Measurements from ENCODE around the gene EXOC8. TPM values are rescaled to one million over a fixed set of nuclear protein-coding genes. Genes with fewer than 3 reads are reported as not detected.

Gene EXOC8
- total and polyA plus RNA-seq, 2 experiments from 2014 or later: 2.3 to 14.4 TPM

DNA sequence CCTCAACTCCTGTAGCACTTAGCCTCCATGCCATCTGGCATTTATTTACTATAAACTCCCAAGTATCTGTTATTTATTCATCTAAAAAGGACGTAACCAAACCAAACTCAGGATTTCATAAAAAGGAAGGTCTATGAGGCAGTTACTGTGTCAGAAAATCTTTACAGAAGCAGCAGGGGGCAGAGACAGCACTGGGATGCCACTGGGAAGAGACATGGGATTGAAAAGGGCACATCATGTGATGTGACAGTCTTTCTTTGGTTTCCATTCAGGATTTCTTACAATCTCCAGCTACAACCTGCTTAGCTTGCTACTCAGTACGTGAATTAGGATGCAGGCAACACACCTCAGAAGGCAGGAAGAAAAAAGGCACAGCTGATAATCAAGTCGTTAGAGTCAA is 31.6 kb upstream of the EXOC8 start:
- DNase-seq (ENCODE audit: low spot score) (no peak), ATAC-seq (no peak)
- Histone ChIP-seq H3K36me3 (ENCODE audit: insufficient read depth) (no peaks in the 10 kb centered on the region), H3K4me2 (no peak overlapping the region), H3K9me2 (ENCODE audit: insufficient read depth) (no peaks in the 10 kb centered on the region), H3K4me3 (no peak overlapping the region), H3K27ac (ENCODE audit: low read depth) (no peak overlapping the region), H2AFZ (no peak overlapping the region), H3K4me1 (ENCODE audit: insufficient read depth) (no peaks in the 10 kb centered on the region), H3F3A (replicated peaks; ENCODE audit: low read depth) (no peaks in the 10 kb centered on the region), H3K27me3 (ENCODE audit: insufficient read depth) (no peaks in the 10 kb centered on the region), H4K20me1 (replicated peaks; ENCODE audit: insufficient read depth) (no peaks in the 10 kb centered on the region), H3K79me2 (replicated peaks; ENCODE audit: insufficient read depth) (no peaks in the 10 kb centered on the region)
- no peaks in the 10 kb centered on the region for H3K36me3 Mint-ChIP-seq (ENCODE audit: low read depth)
- no peak overlapping the region for H3K4me3 Mint-ChIP-seq
- no peak for TF ChIP-seq STAT1 (IDR thresholded peaks at IDR 0.05; ENCODE audit: unreplicated experiment)
- TF ChIP-seq, protein P1, sequence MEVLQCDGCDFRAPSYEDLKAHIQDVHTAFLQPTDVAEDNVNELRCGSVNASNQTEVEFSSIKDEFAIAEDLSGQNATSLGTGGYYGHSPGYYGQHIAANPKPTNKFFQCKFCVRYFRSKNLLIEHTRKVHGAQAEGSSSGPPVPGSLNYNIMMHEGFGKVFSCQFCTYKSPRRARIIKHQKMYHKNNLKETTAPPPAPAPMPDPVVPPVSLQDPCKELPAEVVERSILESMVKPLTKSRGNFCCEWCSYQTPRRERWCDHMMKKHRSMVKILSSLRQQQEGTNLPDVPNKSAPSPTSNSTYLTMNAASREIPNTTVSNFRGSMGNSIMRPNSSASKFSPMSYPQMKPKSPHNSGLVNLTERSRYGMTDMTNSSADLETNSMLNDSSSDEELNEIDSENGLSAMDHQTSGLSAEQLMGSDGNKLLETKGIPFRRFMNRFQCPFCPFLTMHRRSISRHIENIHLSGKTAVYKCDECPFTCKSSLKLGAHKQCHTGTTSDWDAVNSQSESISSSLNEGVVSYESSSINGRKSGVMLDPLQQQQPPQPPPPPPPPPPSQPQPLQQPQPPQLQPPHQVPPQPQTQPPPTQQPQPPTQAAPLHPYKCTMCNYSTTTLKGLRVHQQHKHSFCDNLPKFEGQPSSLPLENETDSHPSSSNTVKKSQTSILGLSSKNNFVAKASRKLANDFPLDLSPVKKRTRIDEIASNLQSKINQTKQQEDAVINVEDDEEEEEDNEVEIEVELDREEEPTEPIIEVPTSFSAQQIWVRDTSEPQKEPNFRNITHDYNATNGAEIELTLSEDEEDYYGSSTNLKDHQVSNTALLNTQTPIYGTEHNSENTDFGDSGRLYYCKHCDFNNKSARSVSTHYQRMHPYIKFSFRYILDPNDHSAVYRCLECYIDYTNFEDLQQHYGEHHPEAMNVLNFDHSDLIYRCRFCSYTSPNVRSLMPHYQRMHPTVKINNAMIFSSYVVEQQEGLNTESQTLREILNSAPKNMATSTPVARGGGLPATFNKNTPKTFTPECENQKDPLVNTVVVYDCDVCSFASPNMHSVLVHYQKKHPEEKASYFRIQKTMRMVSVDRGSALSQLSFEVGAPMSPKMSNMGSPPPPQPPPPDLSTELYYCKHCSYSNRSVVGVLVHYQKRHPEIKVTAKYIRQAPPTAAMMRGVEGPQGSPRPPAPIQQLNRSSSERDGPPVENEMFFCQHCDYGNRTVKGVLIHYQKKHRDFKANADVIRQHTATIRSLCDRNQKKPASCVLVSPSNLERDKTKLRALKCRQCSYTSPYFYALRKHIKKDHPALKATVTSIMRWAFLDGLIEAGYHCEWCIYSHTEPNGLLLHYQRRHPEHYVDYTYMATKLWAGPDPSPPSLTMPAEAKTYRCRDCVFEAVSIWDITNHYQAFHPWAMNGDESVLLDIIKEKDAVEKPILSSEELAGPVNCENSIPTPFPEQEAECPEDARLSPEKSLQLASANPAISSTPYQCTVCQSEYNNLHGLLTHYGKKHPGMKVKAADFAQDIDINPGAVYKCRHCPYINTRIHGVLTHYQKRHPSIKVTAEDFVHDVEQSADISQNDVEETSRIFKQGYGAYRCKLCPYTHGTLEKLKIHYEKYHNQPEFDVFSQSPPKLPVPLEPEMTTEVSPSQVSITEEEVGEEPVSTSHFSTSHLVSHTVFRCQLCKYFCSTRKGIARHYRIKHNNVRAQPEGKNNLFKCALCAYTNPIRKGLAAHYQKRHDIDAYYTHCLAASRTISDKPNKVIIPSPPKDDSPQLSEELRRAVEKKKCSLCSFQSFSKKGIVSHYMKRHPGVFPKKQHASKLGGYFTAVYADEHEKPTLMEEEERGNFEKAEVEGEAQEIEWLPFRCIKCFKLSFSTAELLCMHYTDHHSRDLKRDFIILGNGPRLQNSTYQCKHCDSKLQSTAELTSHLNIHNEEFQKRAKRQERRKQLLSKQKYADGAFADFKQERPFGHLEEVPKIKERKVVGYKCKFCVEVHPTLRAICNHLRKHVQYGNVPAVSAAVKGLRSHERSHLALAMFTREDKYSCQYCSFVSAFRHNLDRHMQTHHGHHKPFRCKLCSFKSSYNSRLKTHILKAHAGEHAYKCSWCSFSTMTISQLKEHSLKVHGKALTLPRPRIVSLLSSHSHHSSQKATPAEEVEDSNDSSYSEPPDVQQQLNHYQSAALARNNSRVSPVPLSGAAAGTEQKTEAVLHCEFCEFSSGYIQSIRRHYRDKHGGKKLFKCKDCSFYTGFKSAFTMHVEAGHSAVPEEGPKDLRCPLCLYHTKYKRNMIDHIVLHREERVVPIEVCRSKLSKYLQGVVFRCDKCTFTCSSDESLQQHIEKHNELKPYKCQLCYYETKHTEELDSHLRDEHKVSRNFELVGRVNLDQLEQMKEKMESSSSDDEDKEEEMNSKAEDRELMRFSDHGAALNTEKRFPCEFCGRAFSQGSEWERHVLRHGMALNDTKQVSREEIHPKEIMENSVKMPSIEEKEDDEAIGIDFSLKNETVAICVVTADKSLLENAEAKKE (CRISPR knock-in tag; IDR thresholded peaks at IDR 0.05): no peak
- TF ChIP-seq, protein P2, sequence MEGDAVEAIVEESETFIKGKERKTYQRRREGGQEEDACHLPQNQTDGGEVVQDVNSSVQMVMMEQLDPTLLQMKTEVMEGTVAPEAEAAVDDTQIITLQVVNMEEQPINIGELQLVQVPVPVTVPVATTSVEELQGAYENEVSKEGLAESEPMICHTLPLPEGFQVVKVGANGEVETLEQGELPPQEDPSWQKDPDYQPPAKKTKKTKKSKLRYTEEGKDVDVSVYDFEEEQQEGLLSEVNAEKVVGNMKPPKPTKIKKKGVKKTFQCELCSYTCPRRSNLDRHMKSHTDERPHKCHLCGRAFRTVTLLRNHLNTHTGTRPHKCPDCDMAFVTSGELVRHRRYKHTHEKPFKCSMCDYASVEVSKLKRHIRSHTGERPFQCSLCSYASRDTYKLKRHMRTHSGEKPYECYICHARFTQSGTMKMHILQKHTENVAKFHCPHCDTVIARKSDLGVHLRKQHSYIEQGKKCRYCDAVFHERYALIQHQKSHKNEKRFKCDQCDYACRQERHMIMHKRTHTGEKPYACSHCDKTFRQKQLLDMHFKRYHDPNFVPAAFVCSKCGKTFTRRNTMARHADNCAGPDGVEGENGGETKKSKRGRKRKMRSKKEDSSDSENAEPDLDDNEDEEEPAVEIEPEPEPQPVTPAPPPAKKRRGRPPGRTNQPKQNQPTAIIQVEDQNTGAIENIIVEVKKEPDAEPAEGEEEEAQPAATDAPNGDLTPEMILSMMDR (conservative IDR thresholded peaks at IDR 0.05; ENCODE audit: low read depth in 2 of 2): no peak; a peak in 1 of 4 replicates
- no peak for TF ChIP-seq POLR2AphosphoS5 (IDR thresholded peaks at IDR 0.05; ENCODE audit: low read depth)
- TF ChIP-seq, protein P3, sequence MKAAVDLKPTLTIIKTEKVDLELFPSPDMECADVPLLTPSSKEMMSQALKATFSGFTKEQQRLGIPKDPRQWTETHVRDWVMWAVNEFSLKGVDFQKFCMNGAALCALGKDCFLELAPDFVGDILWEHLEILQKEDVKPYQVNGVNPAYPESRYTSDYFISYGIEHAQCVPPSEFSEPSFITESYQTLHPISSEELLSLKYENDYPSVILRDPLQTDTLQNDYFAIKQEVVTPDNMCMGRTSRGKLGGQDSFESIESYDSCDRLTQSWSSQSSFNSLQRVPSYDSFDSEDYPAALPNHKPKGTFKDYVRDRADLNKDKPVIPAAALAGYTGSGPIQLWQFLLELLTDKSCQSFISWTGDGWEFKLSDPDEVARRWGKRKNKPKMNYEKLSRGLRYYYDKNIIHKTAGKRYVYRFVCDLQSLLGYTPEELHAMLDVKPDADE (IDR thresholded peaks at IDR 0.05): no peak
- TF ChIP-seq ZNF114 (CRISPR knock-in tag; IDR thresholded peaks at IDR 0.05): no peak
- TF ChIP-seq CREB1 (CRISPR knock-in tag; IDR thresholded peaks at IDR 0.05; ENCODE audit: low read depth): no peak
- TF ChIP-seq, protein P4, sequence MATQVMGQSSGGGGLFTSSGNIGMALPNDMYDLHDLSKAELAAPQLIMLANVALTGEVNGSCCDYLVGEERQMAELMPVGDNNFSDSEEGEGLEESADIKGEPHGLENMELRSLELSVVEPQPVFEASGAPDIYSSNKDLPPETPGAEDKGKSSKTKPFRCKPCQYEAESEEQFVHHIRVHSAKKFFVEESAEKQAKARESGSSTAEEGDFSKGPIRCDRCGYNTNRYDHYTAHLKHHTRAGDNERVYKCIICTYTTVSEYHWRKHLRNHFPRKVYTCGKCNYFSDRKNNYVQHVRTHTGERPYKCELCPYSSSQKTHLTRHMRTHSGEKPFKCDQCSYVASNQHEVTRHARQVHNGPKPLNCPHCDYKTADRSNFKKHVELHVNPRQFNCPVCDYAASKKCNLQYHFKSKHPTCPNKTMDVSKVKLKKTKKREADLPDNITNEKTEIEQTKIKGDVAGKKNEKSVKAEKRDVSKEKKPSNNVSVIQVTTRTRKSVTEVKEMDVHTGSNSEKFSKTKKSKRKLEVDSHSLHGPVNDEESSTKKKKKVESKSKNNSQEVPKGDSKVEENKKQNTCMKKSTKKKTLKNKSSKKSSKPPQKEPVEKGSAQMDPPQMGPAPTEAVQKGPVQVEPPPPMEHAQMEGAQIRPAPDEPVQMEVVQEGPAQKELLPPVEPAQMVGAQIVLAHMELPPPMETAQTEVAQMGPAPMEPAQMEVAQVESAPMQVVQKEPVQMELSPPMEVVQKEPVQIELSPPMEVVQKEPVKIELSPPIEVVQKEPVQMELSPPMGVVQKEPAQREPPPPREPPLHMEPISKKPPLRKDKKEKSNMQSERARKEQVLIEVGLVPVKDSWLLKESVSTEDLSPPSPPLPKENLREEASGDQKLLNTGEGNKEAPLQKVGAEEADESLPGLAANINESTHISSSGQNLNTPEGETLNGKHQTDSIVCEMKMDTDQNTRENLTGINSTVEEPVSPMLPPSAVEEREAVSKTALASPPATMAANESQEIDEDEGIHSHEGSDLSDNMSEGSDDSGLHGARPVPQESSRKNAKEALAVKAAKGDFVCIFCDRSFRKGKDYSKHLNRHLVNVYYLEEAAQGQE (IDR thresholded peaks at IDR 0.05; ENCODE audit: unreplicated experiment): no peak
- no peak for TF ChIP-seq JUNB (IDR thresholded peaks at IDR 0.05; ENCODE audit: unreplicated experiment)
- TF ChIP-seq EZH2 (IDR thresholded peaks at IDR 0.05; ENCODE audit: low read depth, unreplicated experiment): no peak
- TF ChIP-seq EZH2phosphoT487 (IDR thresholded peaks at IDR 0.05; ENCODE audit: unreplicated experiment): no peak
- TF ChIP-seq NANOG (IDR thresholded peaks at IDR 0.05; ENCODE audit: borderline replicate concordance): no peak
- TF ChIP-seq ZNF331 (CRISPR knock-in tag; IDR thresholded peaks at IDR 0.05; ENCODE audit: low read depth): no peak
- H3K9me3 Mint-ChIP-seq: no peaks in the 10 kb centered on the region
- no peak overlapping the region for H3K27ac Mint-ChIP-seq
- no peaks in the 10 kb centered on the region for H3K4me1 Mint-ChIP-seq
- H3K27me3 Mint-ChIP-seq (ENCODE audit: insufficient read depth, low read depth, poor library complexity): no peaks in the 10 kb centered on the region
